GM15510 (cell line): ENCODE results near the gene SUPT3H.

ENCODE experiments used
- POLR2A ChIP-seq: IDR thresholded peaks from 3 replicates; pipeline ENCODE4 v1.6.1; 2011; ENCODE audit warnings: borderline replicate concordance; ENCODE audit not compliant: insufficient read length; ENCODE audit errors: extremely low read depth

The SUPT3H gene

DNA sequence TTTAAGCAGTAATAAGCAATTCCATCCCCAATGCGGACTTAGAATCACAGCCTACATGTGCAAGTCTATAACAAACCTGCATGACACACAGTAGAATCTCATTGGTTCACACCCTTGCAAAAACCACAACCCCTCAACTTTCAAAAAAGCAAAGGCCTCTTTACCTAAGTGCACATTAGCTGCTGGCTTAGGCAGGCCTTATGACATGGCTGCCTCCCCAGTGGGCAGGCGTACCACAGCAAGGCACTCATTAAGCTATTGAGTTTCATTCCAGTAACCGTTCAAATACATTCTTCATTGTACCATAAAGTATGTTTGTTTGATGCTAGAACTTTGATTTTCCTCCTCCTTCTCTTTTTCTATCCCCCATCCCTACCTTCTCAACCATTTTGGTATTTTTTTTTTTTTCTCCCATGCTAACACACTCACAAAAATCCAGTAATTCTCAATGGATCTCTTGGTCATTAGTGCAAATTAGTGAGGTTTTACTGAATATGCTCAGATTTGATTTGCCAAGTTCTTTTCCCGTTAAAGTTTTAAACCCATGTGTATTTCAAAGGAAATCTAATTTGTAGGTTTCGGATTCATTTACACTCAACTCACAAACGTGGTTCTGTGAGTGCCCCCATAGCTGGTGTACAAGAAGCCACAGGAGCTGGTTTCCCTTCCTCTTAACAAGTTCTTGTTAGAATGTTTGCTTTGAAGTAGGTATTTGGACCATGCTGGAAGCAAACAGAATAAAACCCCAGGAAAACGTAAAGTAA is 510.0 kb downstream of the SUPT3H start:
- no peak for TF ChIP-seq POLR2A

DNA sequence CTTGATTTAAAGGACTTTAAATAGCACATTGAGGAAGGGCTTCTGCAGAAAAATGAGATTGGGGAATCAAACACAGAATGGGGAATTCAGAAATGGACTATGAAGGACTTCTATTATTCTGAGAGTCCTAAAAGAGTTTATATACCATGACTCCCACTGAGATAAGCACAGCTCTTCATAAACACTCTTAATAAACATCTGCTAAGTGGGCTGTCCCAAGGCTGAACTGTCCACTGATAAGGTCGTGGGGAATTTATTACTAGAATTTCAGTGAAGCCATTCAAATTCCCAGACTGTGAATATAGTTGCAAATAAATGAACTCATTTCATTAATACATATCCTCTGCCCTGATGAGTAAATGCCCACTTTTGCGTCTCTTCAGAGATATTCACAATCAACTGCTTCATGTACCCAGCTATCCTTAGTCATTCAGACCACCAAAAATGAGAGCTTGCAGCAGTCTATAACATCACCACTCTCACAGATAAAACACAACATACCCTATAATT is 517.8 kb downstream of the SUPT3H start:
- TF ChIP-seq POLR2A: no peak

DNA sequence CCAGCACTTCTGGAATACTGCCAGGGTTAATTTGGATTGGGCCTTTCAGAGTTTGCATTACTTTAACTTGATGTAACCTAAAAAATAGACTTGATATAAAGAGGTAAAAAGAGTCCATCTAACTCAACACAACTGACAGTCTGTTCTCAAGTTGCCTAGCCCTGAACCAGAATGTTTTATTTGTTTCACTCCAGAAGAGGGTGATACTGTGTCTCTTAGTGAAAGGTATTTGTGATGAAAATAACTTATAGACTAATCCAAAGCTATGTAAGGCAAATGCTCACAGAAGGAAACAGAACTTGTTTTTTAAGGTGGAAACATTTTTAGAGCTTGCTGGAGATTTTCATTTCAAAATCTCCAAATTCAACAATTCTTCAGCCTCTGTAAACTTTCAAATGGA is 518.7 kb downstream of the SUPT3H start:
- TF ChIP-seq POLR2A: no peak

DNA sequence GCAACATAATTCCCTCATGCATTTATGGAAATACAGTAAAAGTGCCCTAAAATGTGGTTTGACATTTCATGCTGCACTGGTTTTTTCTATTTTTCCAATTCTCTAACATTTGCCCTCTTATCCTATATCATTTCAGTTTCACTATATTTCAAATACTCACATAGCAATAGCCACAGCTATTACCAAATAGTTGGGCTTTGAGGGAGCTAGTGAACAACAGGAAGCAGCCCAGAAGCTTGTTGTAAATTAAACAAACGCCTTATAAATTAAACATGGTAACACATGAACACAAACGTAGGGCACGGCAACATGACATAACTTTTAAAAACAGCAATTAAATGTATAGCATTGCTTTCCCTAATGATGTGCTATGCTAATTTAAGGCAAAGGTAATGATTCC is 521.3 kb downstream of the SUPT3H start:
- no peak for TF ChIP-seq POLR2A

DNA sequence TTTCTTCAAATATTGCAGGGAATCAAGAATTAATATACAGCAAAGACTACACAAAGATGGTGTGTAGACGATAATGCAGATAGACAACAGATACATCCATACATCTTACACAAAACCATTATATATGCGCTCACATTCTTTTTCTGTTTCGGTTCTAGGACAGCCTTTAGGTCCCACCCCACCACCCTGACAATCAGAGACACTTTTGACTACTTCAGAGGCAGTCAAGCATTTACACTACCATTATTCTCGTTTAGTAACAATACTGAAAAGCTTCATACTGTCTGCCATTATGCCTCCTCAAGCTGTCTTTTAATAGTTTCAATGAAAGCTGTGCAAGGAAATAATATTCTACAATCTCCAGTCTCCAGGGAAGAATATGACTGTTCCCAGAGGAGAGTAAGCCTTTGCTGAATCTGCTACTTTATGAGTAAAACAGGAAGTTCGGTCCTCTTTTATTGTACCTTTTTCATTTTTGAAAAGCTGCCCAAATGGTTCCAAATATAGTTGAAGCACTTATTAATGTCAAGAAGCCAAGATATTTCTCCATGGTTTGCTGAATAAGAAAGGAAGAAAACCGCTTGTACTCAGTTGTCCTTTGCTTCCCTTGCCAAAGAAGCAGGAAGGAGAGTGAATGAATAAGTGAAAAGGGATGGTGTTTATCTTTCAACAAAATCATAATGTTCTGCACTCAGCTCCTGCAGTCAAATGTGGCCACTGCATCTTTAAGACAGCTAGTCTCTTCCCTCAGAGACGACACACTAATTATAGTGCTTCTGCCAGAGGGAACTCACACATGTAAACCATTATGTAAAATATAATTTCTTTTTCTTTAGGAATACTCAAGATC is 521.9 kb downstream of the SUPT3H start:
- no peak for TF ChIP-seq POLR2A

DNA sequence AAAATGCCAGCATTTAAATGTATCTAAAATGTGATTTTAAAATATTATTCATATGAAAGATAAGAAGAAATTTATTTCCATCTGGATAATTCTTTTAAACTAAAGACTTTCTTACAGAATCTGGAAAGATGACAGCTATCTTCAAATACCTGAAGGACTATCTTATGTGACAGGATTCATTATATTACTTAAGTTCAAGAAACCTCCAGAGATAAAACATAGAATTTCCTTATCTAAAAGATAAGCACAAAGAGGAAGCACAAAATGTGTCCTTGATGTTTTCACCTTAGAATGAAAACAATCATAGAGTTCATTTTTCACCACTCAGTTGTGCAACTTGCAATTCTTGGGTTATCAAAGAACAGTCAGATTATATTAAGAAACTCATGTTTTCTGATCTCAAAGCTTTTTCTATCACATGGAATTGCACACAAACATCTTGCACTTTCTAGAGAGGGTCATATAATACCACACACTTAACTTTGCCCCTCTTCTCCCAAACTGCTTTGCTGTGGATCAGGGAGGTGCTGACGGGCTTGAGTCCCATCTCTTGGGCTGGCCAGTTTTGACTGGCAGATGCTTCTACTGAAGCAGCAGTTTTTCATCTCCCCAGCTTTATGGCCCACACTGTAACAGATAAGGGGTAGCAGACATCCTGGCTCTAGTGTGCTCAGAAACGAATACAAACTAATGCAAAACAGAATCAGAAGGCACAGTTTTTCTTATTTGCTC is 522.9 kb downstream of the SUPT3H start:
- TF ChIP-seq POLR2A: no peak

DNA sequence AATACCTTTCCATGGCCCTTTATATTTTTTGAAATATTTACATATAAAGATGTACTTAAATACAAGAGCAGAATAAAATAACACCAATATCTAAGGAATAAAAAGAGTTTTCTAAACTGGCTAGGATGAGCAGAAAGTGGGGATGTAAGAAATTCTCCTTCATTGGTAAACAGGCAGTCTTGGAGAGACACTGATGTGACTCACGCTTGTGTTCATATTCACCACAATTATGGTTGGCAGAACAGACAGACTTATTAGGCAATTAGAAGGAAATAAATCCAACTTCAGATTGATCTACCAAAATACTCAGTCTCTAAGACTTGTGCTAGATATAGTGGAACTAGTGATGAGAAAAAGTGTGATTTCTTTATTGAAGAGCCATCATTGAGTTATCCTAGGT is 526.6 kb downstream of the SUPT3H start:
- no peak for TF ChIP-seq POLR2A

DNA sequence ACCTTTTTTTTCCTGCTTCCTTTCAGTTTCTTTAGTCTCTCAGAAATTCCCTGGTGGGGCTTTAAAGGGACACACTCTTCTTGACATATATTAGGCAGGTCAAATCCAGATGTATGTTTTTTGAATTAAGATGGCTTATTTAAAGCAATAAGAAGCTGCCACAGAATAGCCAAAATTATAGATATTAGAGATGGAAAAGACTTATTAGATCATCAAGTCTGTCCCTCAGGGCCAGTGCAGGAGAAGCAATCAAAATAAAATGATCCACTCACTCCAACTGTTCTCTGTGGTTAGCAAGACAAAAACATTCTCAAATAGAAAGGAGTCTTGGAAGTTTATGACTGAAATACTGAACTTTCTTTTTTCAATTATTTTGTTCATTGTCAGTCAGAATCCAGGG is 527.4 kb downstream of the SUPT3H start:
- no peak for TF ChIP-seq POLR2A

DNA sequence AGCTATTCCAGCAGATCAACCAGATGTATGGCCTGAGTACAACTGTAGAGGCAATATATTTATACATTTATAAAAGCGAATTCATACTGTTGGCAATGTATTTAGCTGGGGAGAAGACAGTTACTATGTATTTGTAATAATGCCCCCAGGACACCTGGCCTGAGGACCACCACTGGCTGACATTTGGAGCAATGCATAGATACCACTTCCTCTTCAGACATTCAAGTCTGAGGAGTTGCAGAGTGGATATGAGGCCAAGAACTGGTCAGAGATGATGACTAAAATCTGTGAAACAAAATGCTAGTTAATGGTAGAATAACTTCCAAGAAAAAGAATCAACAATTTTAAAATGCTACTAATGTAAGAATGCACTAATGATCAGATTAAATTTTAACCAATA is 527.9 kb downstream of the SUPT3H start:
- no peak for TF ChIP-seq POLR2A

DNA sequence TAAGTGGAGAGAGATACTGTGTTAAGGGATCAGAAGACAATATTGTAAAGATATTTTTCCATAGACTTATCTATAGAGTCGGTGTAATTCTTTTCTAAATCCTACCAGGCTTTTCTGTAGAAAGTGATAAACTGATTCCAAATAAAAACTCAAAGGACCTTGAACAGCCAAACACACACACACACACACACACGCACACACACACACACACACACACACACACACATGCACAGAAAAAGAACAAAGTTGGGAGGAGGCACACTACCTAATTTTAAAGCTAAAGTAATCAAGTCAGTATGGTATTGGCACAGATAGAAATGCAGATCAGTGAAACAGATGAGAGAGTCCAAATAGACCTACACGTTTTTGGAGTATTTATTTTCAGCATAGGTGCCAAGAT is 534.0 kb downstream of the SUPT3H start:
- no peak for TF ChIP-seq POLR2A

DNA sequence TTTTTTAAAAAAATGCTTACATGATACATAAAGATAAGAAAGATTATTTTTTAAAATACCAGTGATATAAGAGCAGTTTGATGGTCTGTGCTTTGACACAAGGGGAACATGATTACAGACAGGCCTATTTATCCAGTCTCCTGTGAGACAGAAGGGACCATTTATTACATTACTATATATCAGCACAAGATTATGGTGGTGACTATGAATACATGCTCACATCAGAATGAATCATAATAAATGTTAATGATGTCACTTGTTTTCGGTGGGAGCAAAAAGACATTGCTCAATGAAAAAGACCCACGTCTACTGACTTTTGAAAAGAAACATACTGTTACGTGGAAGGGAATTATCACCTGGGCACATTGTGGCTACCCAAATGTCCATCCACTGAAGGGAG is 535.1 kb downstream of the SUPT3H start:
- TF ChIP-seq POLR2A: no peak

DNA sequence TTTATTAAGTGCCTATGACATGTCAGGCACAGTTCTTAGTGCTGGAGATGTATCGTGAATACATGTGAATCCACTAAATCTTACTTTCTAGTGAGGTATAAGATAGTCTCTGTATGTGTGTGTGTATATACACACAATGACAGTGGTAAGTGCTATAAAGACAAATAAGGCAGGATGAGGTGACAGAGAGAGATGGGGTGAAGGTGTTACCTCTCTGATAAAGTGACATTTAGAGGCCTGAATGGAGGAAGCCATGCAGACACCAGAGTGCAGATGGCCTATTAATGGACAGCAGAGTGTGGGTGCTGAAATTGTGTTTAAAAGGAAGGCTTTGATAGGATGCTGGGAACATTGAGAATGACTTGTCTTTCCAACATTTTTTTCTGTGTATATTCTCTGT is 535.9 kb downstream of the SUPT3H start:
- no peak for TF ChIP-seq POLR2A

DNA sequence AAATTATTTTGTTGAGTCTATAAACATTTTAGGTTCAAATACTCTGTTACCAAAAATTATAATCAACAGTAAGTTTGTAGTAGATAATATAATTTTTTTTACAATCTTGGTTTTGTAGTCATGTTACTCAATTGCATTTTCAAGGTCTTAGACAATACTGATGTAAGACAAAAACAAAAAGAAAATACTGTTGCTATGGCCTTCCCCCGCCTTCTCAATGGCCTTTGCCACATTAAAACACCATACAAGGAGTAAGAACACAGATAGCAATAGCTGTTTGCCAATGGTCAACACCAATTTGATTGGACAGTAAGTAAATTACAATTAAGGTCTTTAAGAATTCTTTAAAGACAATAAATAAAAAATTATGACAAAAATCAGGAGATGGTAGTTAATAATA is 540.0 kb downstream of the SUPT3H start:
- no peak for TF ChIP-seq POLR2A

DNA sequence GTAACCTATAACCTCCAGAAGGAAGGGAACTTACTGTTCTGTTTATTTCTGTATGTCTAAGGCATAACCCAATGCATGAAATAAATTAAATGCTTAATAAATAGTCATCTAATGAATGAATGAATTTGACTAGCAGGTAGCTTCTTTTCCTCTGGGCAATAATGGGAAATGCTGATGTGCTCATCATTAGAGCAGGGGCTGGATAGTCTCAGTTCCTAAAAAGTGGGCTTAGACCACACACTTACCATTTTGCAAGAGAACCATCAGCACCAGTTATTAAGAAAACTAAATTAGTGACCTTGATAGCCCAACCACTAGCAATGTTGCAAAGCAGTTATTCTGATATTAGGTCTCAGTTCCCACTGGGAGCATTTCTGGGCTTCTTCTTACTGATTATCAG is 540.5 kb downstream of the SUPT3H start:
- no peak for TF ChIP-seq POLR2A

DNA sequence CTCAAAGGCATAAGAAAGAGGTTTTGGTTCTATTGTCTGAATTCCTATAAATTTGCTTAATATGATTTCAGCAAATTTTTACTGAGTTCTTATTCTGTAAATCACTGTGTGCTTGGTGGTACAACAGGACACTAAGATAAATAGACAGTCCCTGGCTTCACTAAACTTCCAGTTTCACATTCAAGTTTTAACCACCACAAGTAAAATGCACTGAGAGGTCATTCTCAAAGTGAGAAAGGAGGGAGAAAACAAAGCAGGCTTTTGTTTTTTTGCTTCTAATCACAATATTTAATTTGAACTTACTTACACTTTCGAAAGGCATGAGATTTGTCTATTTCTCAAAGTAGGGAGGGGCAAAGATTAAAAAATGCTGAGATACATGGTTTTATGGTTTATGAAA is 544.5 kb downstream of the SUPT3H start:
- no peak for TF ChIP-seq POLR2A
